Midbrain (tissue), 1 donor: ENCODE measurements around the gene KCNMA1.
A peak's percentile ranks its signal among the peaks of the same experiment; 100 is the strongest.

Experiments used
- DNase-seq: peaks from one replicate; lab custom pipeline; 2025; lab: John Stamatoyannopoulos, UW

KCNMA1 gene

GRCh38 chr10:77185696-77186095 is 451.9 kb downstream of the KCNMA1 start:
- DNase-seq, result no peak

GRCh38 chr10:77182803-77183202 is 454.8 kb downstream of the KCNMA1 start:
- no peak for DNase-seq

- no peak for DNase-seq
Observed at GRCh38 chr10:77180794-77181193, 456.8 kb downstream of the KCNMA1 start.

- DNase-seq, result no peak
Observed at GRCh38 chr10:77180104-77180503, 457.5 kb downstream of the KCNMA1 start.

GRCh38 chr10:77179015-77179695 is 458.5 kb downstream of the KCNMA1 start:
- no peak for DNase-seq

- DNase-seq, result no peak
Observed at GRCh38 chr10:77177589-77177988, 460.0 kb downstream of the KCNMA1 start.

GRCh38 chr10:77177161-77177560 is 460.4 kb downstream of the KCNMA1 start:
- DNase-seq, result no peak

- no peak for DNase-seq
Observed at GRCh38 chr10:77176232-77176631, 461.4 kb downstream of the KCNMA1 start.

GRCh38 chr10:77175631-77176222 is 461.9 kb downstream of the KCNMA1 start:
- no peak for DNase-seq

- peak; percentile 77 for DNase-seq
Observed at GRCh38 chr10:77173615-77174461, 463.8 kb downstream of the KCNMA1 start.

- no peak for DNase-seq
Observed at GRCh38 chr10:77172086-77172485, 465.5 kb downstream of the KCNMA1 start.

- DNase-seq, result no peak
Observed at GRCh38 chr10:77168861-77169260, 468.7 kb downstream of the KCNMA1 start.

GRCh38 chr10:77168161-77168560 is 469.4 kb downstream of the KCNMA1 start:
- no peak for DNase-seq

- DNase-seq, result peak; percentile 75
Observed at GRCh38 chr10:77165445-77166208, 472.0 kb downstream of the KCNMA1 start.

GRCh38 chr10:77164616-77165311 is 472.8 kb downstream of the KCNMA1 start:
- no peak for DNase-seq

GRCh38 chr10:77163670-77164348 is 473.8 kb downstream of the KCNMA1 start:
- no peak for DNase-seq

GRCh38 chr10:77162697-77163096 is 474.9 kb downstream of the KCNMA1 start:
- DNase-seq, result no peak

- DNase-seq, result no peak
Observed at GRCh38 chr10:77160679-77161078, 476.9 kb downstream of the KCNMA1 start.

GRCh38 chr10:77159538-77160110 is 478.0 kb downstream of the KCNMA1 start:
- peak; percentile 47 for DNase-seq

- DNase-seq, result no peak
Observed at GRCh38 chr10:77158666-77159065, 478.9 kb downstream of the KCNMA1 start.
